ENCODE measurements around the gene DNM3.
A peak's percentile ranks its signal among the peaks of the same experiment; 100 is the strongest.

Gene DNM3

GRCh38 chr1:172107316-172107975 lies 266.1 kb downstream of the DNM3 start:
- DNase-seq (ENCODE audit: low read depth), result no peak

GRCh38 chr1:172108161-172108893 lies 267.0 kb downstream of the DNM3 start:
- peak; percentile 22 for DNase-seq (ENCODE audit: low read depth)

- no peak for DNase-seq (ENCODE audit: low read depth)
These were observed 268.1 kb downstream of the DNM3 start for GRCh38 chr1:172109359-172109758.

GRCh38 chr1:172112576-172112975 lies 271.3 kb downstream of the DNM3 start:
- no peak for DNase-seq (ENCODE audit: low read depth)

GRCh38 chr1:172117800-172118199 lies 276.5 kb downstream of the DNM3 start:
- DNase-seq (ENCODE audit: low read depth), result no peak

GRCh38 chr1:172118618-172119017 lies 277.3 kb downstream of the DNM3 start:
- DNase-seq (ENCODE audit: low read depth), result no peak

- DNase-seq (ENCODE audit: low read depth), result no peak
These were observed 277.9 kb downstream of the DNM3 start for GRCh38 chr1:172119184-172119583.

- DNase-seq (ENCODE audit: low read depth), result no peak
These were observed 279.1 kb downstream of the DNM3 start for GRCh38 chr1:172120381-172120780.

GRCh38 chr1:172121081-172121717 lies 279.9 kb downstream of the DNM3 start:
- DNase-seq (ENCODE audit: low read depth), result no peak

- DNase-seq (ENCODE audit: low read depth), result no peak
These were observed 281.1 kb downstream of the DNM3 start for GRCh38 chr1:172122381-172122780.

GRCh38 chr1:172125250-172125649 lies 284.0 kb downstream of the DNM3 start:
- DNase-seq (ENCODE audit: low read depth), result no peak

- no peak for DNase-seq (ENCODE audit: low read depth)
These were observed 284.6 kb downstream of the DNM3 start for GRCh38 chr1:172125812-172126430.

GRCh38 chr1:172132836-172133235 lies 291.5 kb downstream of the DNM3 start:
- DNase-seq (ENCODE audit: low read depth), result no peak

GRCh38 chr1:172134087-172134731 lies 292.9 kb downstream of the DNM3 start:
- no peak for DNase-seq (ENCODE audit: low read depth)

GRCh38 chr1:172135076-172135672 lies 293.9 kb downstream of the DNM3 start:
- DNase-seq (ENCODE audit: low read depth), result no peak

- no peak for DNase-seq (ENCODE audit: low read depth)
These were observed 294.8 kb downstream of the DNM3 start for GRCh38 chr1:172135978-172136610.

- DNase-seq (ENCODE audit: low read depth), result no peak
These were observed 295.6 kb downstream of the DNM3 start for GRCh38 chr1:172136925-172137324.

- DNase-seq (ENCODE audit: low read depth), result no peak
These were observed 296.6 kb downstream of the DNM3 start for GRCh38 chr1:172137703-172138454.

- DNase-seq (ENCODE audit: low read depth), result no peak
These were observed 297.3 kb downstream of the DNM3 start for GRCh38 chr1:172138634-172139033.

- no peak for DNase-seq (ENCODE audit: low read depth)
These were observed 297.9 kb downstream of the DNM3 start for GRCh38 chr1:172139196-172139595.

- no peak for DNase-seq (ENCODE audit: low read depth)
These were observed 298.8 kb downstream of the DNM3 start for GRCh38 chr1:172140072-172140471.
